Neural cell (in vitro differentiated cells): ENCODE measurements around the gene SMAD1. TPM values are rescaled to one million over a fixed set of nuclear protein-coding genes. Genes with fewer than 3 reads are reported as not detected.

Source experiments
- H2AFZ ChIP-seq: fragments of 200-600, 300-800 bp; sonication (generic), shearing (Covaris generic); 2 replicates; pipeline ENCODE4 v1.6.0; 2014; ENCODE audit warnings: low read depth, mild to moderate bottlenecking, antibody characterized with exemption, low read length, moderate library complexity
- H3F3A ChIP-seq: fragments of 200-600 bp; shearing (Covaris generic); 2 replicates; pipeline ENCODE4 v1.6.1; 2016; ENCODE audit warnings: mild to moderate bottlenecking, moderate library complexity, mixed read lengths, antibody characterized with exemption, low read length; ENCODE audit not compliant: insufficient read depth, poor library complexity, severe bottlenecking
- H3K27ac ChIP-seq: fragments of 200-600, 300-800 bp; sonication (generic), shearing (Covaris generic); 2 replicates; pipeline ENCODE4 v1.5.1; 2014; ENCODE audit warnings: mild to moderate bottlenecking, low read length, moderate library complexity
- H3K27me3 ChIP-seq: fragments of 300-800, 200-600 bp; sonication (generic), shearing (Covaris generic); 2 replicates; pipeline ENCODE4 v1.6.0; 2014; ENCODE audit warnings: mild to moderate bottlenecking, low read depth, low read length, moderate library complexity; ENCODE audit not compliant: insufficient read depth
- H3K36me3 ChIP-seq: fragments of 300-800, 200-600 bp; sonication (generic), shearing (Covaris generic); 2 replicates; pipeline ENCODE4 v1.5.1; 2014; ENCODE audit warnings: mild to moderate bottlenecking, antibody characterized with exemption, low read length, moderate library complexity; ENCODE audit not compliant: insufficient read depth
- H3K4me2 ChIP-seq: fragments of 300-800, 200-600 bp; sonication (generic), shearing (Covaris generic); 2 replicates; pipeline ENCODE4 v1.6.0; 2014; ENCODE audit warnings: mild to moderate bottlenecking, low read length
- H3K4me3 ChIP-seq: fragments of 300-800, 200-600 bp; sonication (generic), shearing (Covaris generic); 2 replicates; pipeline ENCODE4 v1.5.1; 2014; ENCODE audit warnings: mild to moderate bottlenecking, low read length, moderate library complexity
- H3K79me2 ChIP-seq: fragments of 200-600 bp; shearing (Covaris generic); replicated peaks from 2 replicates; pipeline ENCODE4 v1.6.0; 2014; ENCODE audit warnings: mild to moderate bottlenecking, low read length, moderate library complexity; ENCODE audit not compliant: insufficient read depth
- H3K9ac ChIP-seq: fragments of 300-800, 200-600 bp; sonication (generic), shearing (Covaris generic); 2 replicates; pipeline ENCODE4 v1.6.1; 2016; ENCODE audit warnings: mild to moderate bottlenecking, low read length, mixed read lengths
- H3K9me2 ChIP-seq: fragments of 200-600 bp; shearing (Covaris generic); 2 replicates; pipeline ENCODE4 v1.6.1; 2016; ENCODE audit warnings: mild to moderate bottlenecking, low read length, mixed read lengths; ENCODE audit not compliant: insufficient read depth
- H3K9me3 ChIP-seq: fragments of 200-600, 300-800 bp; sonication (generic), shearing (Covaris generic); 2 replicates; pipeline ENCODE4 v1.6.1; 2016; ENCODE audit warnings: mild to moderate bottlenecking, mixed run types, low read length, moderate library complexity, mixed read lengths
- H4K20me1 ChIP-seq: fragments of 200-600 bp; shearing (Covaris generic); 2 replicates; pipeline ENCODE4 v1.6.1; 2016; ENCODE audit warnings: mild to moderate bottlenecking, mixed run types; ENCODE audit not compliant: insufficient read depth
- EP300 ChIP-seq: fragments of 450-650 bp; conservative IDR thresholded peaks from 2 replicates; pipeline ENCODE4 v1.6.1; 2014; ENCODE audit warnings: antibody characterized with exemption, mild to moderate bottlenecking, moderate library complexity; ENCODE audit not compliant: poor library complexity, severe bottlenecking
- EZH2 ChIP-seq: fragments of 200-600, 300-800 bp; shearing (Covaris generic), sonication (generic); IDR thresholded peaks from 2 replicates; pipeline ENCODE4 v1.6.1; 2014; ENCODE audit warnings: antibody characterized with exemption, low read length, borderline replicate concordance, mild to moderate bottlenecking; ENCODE audit not compliant: insufficient read depth, poor library complexity, severe bottlenecking
- MXI1 ChIP-seq: fragments of 450-650 bp; conservative IDR thresholded peaks from 2 replicates; pipeline ENCODE4 v1.6.1; 2014; ENCODE audit warnings: antibody characterized with exemption, mild to moderate bottlenecking; ENCODE audit not compliant: poor library complexity, severe bottlenecking
- POLR2AphosphoS5 ChIP-seq: IDR thresholded peaks from 2 replicates; pipeline ENCODE4 v1.6.1; 2012
- RAD21 ChIP-seq: fragments of 450-650 bp; conservative IDR thresholded peaks from 2 replicates; pipeline ENCODE4 v1.6.1; 2014; ENCODE audit warnings: antibody characterized with exemption, mild to moderate bottlenecking, moderate library complexity
- SMC3 ChIP-seq: fragments of 450-650 bp; conservative IDR thresholded peaks from 2 replicates; pipeline ENCODE4 v1.6.1; 2014; ENCODE audit warnings: antibody characterized with exemption, mild to moderate bottlenecking, moderate library complexity; ENCODE audit not compliant: poor library complexity
- TAF1 ChIP-seq: IDR thresholded peaks from 2 replicates; pipeline ENCODE4 v1.6.1; 2012; ENCODE audit warnings: low read depth
- polyA plus RNA-seq: library from polyadenylated mRNA; depleted of rRNA; stranded (reverse); fragments of >200 nt; gene quantifications from 2 replicates; pipeline ENCODE4 v1.2.3, GENCODE V29; 2014
- TF ChIP-seq, protein P1 (sequence below): IDR thresholded peaks from 2 replicates; pipeline ENCODE4 v1.6.1; 2012; ENCODE audit warnings: borderline replicate concordance
- TF ChIP-seq, protein P2 (sequence below): fragments of 450-650 bp; IDR thresholded peaks from 2 replicates; pipeline ENCODE4 v1.5.1; 2014; ENCODE audit warnings: antibody characterized with exemption, mild to moderate bottlenecking, moderate library complexity; ENCODE audit not compliant: poor library complexity, severe bottlenecking

The SMAD1 gene
- polyA plus RNA-seq, 1 donor from 2014 or later = 31.7 TPM

DNA sequence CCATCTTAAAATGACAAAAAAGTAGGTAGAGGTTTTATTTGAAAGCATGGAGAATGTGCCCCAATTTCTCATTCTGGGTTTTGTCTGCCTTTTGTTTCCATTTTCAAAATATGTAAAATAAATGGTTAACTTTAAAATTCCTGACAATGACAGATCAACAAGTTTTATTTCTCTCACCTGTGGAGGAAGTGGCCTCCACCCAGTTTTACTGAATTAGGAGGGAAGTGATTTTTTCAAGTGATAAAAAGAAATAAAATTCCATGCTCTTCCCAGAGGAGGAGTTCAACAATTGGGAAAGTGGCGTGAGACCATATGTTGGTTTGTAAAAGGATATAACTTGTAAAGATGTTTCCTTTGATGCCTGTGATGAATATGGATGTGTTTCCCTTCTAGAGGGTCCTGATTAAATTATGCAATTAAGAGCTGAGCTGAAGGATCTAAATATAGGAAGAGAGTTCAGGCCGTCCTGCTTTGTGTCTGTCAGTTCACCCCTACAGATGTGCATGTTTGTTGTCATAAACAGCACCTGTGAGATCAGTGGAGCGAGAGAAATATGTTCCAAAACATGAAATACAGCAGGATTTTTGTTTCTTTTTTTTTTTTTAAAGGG, 19.5 kb downstream of the SMAD1 start:
- Histone ChIP-seq H3K79me2 (peaks cover 58% of the 10 kb centered on the region), H3K36me3 (no peaks in the 10 kb centered on the region), H3F3A (no peaks in the 10 kb centered on the region), H3K27me3 (no peaks in the 10 kb centered on the region), H4K20me1 (no peaks in the 10 kb centered on the region), H3K4me2 (no peak overlapping the region), H2AFZ (no peak overlapping the region), H3K9ac (no peak overlapping the region), H3K4me3 (no peak overlapping the region), H3K9me3 (no peaks in the 10 kb centered on the region), H3K9me2 (no peaks in the 10 kb centered on the region), H3K27ac (no peak overlapping the region)
- TF ChIP-seq TAF1 (no peak), RAD21 (no peak), EZH2 (no peak), EP300 (no peak), SMC3 (no peak), POLR2AphosphoS5 (no peak)
- TF ChIP-seq, protein P1, sequence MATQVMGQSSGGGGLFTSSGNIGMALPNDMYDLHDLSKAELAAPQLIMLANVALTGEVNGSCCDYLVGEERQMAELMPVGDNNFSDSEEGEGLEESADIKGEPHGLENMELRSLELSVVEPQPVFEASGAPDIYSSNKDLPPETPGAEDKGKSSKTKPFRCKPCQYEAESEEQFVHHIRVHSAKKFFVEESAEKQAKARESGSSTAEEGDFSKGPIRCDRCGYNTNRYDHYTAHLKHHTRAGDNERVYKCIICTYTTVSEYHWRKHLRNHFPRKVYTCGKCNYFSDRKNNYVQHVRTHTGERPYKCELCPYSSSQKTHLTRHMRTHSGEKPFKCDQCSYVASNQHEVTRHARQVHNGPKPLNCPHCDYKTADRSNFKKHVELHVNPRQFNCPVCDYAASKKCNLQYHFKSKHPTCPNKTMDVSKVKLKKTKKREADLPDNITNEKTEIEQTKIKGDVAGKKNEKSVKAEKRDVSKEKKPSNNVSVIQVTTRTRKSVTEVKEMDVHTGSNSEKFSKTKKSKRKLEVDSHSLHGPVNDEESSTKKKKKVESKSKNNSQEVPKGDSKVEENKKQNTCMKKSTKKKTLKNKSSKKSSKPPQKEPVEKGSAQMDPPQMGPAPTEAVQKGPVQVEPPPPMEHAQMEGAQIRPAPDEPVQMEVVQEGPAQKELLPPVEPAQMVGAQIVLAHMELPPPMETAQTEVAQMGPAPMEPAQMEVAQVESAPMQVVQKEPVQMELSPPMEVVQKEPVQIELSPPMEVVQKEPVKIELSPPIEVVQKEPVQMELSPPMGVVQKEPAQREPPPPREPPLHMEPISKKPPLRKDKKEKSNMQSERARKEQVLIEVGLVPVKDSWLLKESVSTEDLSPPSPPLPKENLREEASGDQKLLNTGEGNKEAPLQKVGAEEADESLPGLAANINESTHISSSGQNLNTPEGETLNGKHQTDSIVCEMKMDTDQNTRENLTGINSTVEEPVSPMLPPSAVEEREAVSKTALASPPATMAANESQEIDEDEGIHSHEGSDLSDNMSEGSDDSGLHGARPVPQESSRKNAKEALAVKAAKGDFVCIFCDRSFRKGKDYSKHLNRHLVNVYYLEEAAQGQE = no peak
- TF ChIP-seq, protein P2, sequence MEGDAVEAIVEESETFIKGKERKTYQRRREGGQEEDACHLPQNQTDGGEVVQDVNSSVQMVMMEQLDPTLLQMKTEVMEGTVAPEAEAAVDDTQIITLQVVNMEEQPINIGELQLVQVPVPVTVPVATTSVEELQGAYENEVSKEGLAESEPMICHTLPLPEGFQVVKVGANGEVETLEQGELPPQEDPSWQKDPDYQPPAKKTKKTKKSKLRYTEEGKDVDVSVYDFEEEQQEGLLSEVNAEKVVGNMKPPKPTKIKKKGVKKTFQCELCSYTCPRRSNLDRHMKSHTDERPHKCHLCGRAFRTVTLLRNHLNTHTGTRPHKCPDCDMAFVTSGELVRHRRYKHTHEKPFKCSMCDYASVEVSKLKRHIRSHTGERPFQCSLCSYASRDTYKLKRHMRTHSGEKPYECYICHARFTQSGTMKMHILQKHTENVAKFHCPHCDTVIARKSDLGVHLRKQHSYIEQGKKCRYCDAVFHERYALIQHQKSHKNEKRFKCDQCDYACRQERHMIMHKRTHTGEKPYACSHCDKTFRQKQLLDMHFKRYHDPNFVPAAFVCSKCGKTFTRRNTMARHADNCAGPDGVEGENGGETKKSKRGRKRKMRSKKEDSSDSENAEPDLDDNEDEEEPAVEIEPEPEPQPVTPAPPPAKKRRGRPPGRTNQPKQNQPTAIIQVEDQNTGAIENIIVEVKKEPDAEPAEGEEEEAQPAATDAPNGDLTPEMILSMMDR = no peak

DNA sequence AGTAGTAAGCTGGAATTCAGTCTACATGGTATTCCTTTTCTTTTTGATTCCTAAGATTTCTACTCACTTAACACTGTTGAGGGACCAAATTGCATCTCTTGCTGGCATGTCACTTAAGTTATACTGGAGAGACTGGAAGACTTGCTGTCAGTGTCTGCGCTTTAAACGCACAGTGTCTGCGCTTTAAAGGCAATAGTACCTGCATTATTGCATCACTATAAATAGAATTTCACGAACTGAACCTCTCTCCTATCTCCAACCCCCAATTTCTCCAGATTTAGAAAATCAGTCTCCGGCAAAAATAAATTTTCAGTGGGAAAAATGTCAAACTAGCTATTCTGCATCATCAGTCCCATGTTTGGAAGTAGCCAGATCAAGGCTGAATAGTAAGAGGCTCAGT, 21.2 kb downstream of the SMAD1 start:
- TF ChIP-seq, protein P1 = no peak
- TF ChIP-seq MXI1 (no peak), EP300 (no peak), TAF1 (no peak), RAD21 (no peak), EZH2 (no peak), SMC3 (no peak), POLR2AphosphoS5 (no peak)
- TF ChIP-seq, protein P2 = no peak
- H3K9me3 ChIP-seq = no peaks in the 10 kb centered on the region
- H3K4me2 ChIP-seq = no peak overlapping the region
- H4K20me1 ChIP-seq = no peaks in the 10 kb centered on the region
- H3K79me2 ChIP-seq = peaks cover 61% of the 10 kb centered on the region
- no peaks in the 10 kb centered on the region for H3K36me3 ChIP-seq
- no peak overlapping the region for H2AFZ ChIP-seq
- H3K27ac ChIP-seq = no peak overlapping the region
- no peak overlapping the region for H3K9ac ChIP-seq
- no peaks in the 10 kb centered on the region for H3K9me2 ChIP-seq
- no peaks in the 10 kb centered on the region for H3K27me3 ChIP-seq
- H3F3A ChIP-seq = no peaks in the 10 kb centered on the region
- no peak overlapping the region for H3K4me3 ChIP-seq
